GM18507 (cell line): Measurements from ENCODE around the gene KRTAP4-12.
"Not testable (repeated sequence)": the region's sequence is repeated elsewhere in the genome, so short reads cannot be mapped to it uniquely, and the experiment has no call there.

Experiments
- DNase-seq: peaks from one replicate; pipeline ENCODE4 v3.0.0; 2011; ENCODE audit warnings: low read depth; ENCODE audit not compliant: insufficient read length; ENCODE audit errors: extremely low spot score
- FAIRE-seq: peaks from 2 replicates; lab custom pipeline; 2011; peaks lifted over from hg19 to GRCh38; lab: Jason Lieb, UNC

KRTAP4-12 gene

DNA sequence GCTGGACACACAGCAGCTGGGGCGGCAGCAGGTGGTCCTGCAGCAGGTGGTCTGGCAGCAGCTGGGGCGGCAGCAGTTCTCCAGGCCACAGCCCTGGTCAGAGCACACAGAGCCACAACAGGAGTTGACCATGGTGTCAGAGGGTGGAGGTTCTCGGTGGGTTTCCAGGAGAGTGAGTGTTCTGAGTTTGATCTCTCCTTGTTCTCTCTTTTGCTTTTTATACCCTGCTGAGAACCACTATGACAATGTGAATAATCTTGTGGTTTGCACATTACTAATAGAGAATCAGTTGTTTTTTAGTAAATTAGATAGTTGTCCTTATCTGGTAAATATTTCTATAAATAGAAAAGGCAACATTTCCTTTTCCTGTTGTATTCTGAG lies at the start of gene KRTAP4-12:
KRTAP4-12 (minus strand) TSS at position 192 of the 381 bp plus-strand sequence; CDS start at position 132, 60 bp downstream.
- DNase-seq, FAIRE-seq: not testable (repeated sequence)

DNA sequence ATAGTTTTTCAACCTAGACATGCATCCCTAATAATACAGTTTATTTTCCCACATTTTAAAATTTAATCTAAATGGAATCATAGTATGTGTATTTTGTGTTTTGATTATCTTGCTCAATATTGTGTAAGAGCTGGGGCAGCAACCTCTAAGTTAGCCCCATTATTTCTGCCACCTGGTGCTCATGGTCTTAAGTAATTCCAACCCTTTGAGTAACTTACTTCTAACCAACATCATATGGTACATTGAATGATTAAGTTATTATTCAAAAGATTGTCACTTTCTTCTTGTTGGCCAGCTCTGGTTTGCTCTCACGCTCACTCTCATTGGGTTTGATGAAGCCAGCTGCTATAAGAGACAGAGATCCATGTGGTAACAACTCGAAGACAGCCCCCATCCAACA lies 47.9 kb upstream of the KRTAP4-12 start:
- FAIRE-seq (no peak), DNase-seq (no peak)

GRCh38 chr17:41168121-41168520 lies 44.1 kb upstream of the KRTAP4-12 start, which contains the start of gene KRTAP4-3:
TSS of gene KRTAP4-3 (minus strand) at chr17:41168221. CDS start at chr17:41168172, 49 bp downstream.
- no peak for DNase-seq
- no peak for FAIRE-seq

DNA sequence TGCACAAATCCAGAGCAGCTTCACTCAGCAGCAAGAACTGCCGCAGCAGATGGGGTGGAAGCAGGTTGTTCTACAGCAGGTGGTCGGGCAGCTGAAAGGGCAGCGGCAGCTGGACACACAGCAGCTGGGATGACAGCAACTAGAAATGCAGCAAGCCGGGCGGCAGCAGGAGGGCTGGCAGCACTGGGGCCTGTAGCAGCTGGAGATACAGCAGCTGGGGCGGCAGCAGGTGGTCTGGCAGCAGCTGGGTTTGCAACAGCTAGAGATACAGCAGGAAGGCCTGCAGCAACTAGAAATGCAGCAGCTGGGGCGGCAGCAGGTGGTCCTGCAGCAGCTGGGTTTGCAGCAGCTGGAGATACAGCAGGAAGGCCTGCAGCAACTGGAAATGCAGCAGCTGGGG lies 43.6 kb upstream of the KRTAP4-12 start:
- no peak for DNase-seq
- no peak for FAIRE-seq

DNA sequence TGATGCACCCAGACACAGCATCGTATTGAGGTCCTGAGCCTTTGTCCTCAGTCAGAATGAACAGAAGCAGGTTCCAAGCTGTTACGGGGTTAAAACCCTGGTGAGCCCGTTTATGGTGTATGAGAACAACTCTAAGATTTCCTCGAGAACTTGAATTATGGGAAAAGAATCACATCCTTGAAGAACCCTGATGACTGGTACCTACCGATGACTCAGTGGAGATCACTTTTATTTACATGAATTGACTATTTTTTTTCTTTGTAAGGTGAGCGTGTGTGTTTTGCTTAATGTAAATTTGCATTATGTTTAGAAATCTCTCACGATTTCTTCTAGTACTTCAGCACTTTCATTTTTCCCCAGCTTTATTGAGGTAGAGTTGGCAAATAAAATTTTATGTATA lies 39.8 kb upstream of the KRTAP4-12 start:
- no peak for DNase-seq
- FAIRE-seq, result no peak

- DNase-seq (no peak), FAIRE-seq (no peak)
Measured at GRCh38 chr17:41160648-41161047, 36.7 kb upstream of the KRTAP4-12 start, which contains the start of gene KRTAP4-4. TSS of gene KRTAP4-4 (minus strand) at chr17:41160748. CDS start at chr17:41160691, 57 bp downstream.

GRCh38 chr17:41160190-41160589 lies 36.2 kb upstream of the KRTAP4-12 start:
- FAIRE-seq, DNase-seq: not testable (repeated sequence)

DNA sequence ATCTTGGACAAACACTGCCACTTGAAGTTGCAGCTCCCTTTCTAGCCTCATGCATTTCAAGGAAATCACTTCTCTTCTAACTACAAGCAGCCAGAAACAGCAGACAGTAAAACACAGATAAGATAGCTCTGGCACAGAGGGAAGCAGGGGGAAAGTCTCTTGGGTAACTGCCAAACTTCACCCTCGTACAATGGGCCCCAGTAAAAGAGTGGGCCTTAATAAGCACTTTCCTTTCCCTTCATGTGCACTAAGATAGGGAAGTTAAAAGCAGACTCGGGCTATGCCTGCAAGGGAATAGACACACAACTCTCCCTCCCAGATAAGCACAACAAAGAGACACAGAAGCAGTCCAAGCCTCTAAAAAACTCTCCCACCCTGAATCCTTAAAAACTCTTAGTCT lies 29.9 kb upstream of the KRTAP4-12 start:
- DNase-seq (no peak), FAIRE-seq (no peak)

- DNase-seq (no peak), FAIRE-seq (no peak)
Measured at GRCh38 chr17:41151525-41151924, 27.5 kb upstream of the KRTAP4-12 start.

- FAIRE-seq, result no peak
- no peak for DNase-seq
Measured at GRCh38 chr17:41150026-41150425, 26.0 kb upstream of the KRTAP4-12 start.

DNA sequence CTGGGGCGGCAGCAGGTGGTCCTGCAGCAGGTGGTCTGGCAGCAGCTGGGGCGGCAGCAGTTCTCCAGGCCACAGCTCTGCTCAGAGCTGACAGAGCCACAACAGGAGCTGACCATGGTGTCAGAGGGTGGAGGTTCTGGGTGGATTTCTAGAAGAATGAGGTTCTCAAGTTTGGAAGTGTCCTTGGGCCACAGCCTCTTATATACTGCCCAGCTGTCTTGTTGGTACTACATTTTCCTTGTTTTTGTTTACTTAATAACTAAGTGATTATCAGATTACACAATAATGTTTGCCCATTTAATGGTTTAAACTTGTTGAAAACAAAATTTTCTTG lies 25.6 kb upstream of the KRTAP4-12 start, which contains the start of gene KRTAP4-5:
KRTAP4-5 (minus strand) TSS at position 174 of the 334 bp plus-strand sequence; CDS start at position 116, 58 bp downstream.
- DNase-seq, result no peak

DNA sequence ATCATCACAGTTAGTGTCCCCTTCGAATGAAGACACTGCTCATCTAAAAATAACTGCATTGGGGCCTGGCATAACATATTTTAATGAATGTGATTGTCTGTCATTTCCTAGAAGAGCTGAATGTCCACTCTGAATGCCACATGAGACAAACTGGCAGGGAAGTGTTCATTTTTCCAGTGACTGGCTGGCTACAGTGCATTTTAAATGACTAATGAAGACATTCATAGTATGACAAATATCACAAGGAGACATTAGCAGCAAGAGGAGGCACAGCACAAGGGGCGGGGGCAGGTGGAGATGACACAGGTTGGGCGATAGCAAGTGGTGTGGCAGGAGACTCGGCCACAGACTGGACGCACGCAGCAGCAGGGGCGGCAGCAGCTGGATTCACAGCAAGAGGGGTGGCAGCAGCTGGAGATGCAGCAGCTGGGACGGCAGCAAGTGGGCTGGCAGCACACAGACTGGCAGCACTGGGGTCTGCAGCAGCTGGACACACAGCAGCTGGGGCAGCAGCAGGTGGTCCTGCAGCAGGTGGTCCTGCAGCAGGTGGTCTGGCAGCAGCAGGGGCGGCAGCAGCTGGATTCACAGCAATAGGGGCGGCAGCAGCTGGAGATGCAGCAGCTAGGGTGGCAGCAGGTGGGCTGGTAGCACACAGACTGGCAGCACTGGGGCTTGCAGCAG lies 25.1 kb upstream of the KRTAP4-12 start:
- not testable (repeated sequence) for DNase-seq, FAIRE-seq

More for the DNA sequence above, 25.6 kb upstream of the KRTAP4-12 start, which contains the start of gene KRTAP4-5:
- no peak for FAIRE-seq

- DNase-seq (no peak), FAIRE-seq (no peak)
Measured at GRCh38 chr17:41147531-41148204, 23.7 kb upstream of the KRTAP4-12 start.

DNA sequence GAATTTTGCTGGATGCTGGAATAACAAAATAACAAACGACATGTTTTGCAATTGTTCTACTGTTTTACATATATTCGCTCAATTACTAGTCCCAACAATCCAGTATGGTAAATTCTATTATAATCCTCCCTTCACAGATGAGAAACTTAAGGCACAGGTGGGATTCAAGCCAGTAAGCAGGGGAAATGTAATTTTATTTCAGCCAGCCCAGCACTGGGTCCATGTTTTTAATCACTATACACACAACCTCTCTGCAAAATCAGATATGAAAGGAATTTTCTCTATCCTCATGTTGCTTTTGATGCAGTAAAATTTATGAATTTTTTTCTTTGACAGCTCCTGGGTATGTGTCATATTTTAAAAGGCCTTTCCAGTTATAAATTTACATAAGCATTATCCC lies 21.3 kb upstream of the KRTAP4-12 start:
- no peak for FAIRE-seq
- no peak for DNase-seq

GRCh38 chr17:41144846-41145245 lies 20.9 kb upstream of the KRTAP4-12 start:
- no peak for DNase-seq
- FAIRE-seq, result no peak

DNA sequence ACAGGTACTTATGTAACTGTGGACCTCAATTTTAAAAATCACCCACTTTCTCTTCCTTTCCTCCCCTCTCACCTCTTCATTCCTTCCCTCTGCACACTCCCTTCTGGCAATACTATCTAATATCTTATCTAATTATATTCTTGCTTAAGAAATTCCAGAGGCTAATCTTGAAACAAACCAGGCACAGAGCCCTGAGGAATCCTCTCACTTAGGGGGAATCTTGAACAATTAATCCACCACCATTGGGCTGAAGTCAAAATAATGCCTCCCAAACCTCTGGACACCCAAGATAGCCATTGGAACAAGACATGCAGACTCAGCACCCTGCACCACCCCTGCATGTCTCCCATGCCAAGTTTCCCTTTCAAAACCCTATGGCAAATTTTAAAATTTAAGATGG lies 17.4 kb upstream of the KRTAP4-12 start:
- DNase-seq, result no peak

DNA sequence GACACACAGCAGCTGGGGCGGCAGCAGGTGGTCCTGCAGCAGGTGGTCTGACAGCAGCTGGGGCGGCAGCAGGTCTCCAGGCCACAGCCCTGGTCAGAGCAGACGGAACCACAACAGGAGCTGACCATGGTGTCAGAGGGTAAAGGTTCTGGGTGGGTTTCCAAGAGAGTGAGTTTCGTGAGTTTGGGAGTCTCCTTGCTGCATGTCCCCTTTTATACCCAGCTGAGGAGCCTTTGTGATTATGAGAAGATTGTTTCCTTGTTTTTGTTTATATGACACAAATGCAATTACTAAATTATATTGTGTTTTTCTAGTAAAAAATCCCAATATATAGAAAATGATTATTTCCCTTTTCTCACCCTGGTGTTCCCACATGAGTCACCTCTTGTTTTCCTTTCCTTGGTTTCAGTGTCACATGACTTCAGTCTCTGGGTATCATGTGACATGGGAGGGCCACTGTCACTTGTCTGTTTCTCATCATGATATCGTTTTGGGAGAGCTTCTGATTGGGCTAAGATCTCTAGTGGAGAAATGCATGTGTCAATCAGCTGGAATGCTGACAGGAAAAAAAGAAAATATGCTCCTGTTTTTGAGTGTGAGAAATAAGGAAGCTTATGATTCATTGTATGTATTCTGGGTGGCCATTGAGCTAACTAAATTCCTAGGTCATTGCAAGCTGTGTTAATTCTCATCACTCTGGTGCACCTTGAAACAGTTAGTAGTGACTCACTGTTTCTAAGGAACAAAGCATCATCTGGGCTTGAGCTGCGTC lies 16.6 kb upstream of the KRTAP4-12 start, which contains the start of gene KRTAP4-6:
KRTAP4-6 (minus strand) TSS at position 185 of the 772 bp plus-strand sequence; CDS start at position 128, 57 bp downstream.
- DNase-seq (no peak), FAIRE-seq (no peak)

More for the DNA sequence above, 17.4 kb upstream of the KRTAP4-12 start:
- no peak for FAIRE-seq

GRCh38 chr17:41139865-41140264 lies 15.9 kb upstream of the KRTAP4-12 start:
- not testable (repeated sequence) for FAIRE-seq, DNase-seq

- DNase-seq (no peak), FAIRE-seq (no peak)
Measured at GRCh38 chr17:41133880-41134735, 10.1 kb upstream of the KRTAP4-12 start.
